Activated T-cell treated with anti-CD3 and anti-CD28 coated beads for 4 hours (primary cell): Measurements from ENCODE around the gene TRIM36.

Source experiments
- DNase-seq: peaks from one replicate; pipeline ENCODE4 v3.0.0-alpha.2; 2020

TRIM36 gene

GRCh38 chr5:115160975-115161475 lies 8.7 kb downstream of the TRIM36 start:
- DNase-seq = no peak

- no peak for DNase-seq
Observed at GRCh38 chr5:115151208-115151805, 18.4 kb downstream of the TRIM36 start.

- no peak for DNase-seq
Observed at GRCh38 chr5:115150512-115150911, 19.2 kb downstream of the TRIM36 start.

- DNase-seq = no peak
Observed at GRCh38 chr5:115147052-115147451, 22.7 kb downstream of the TRIM36 start.

- no peak for DNase-seq
Observed at GRCh38 chr5:115136294-115136693, 33.4 kb downstream of the TRIM36 start.

GRCh38 chr5:115132465-115132864 lies 37.2 kb downstream of the TRIM36 start:
- no peak for DNase-seq

- no peak for DNase-seq
Observed at GRCh38 chr5:115126303-115126702, 43.4 kb downstream of the TRIM36 start.

- no peak for DNase-seq
Observed at GRCh38 chr5:115124741-115125140, 45.0 kb downstream of the TRIM36 start.

- DNase-seq = no peak
Observed at GRCh38 chr5:115116001-115116400, 53.7 kb downstream of the TRIM36 start.

GRCh38 chr5:115109840-115110239 lies 59.9 kb downstream of the TRIM36 start:
- no peak for DNase-seq

GRCh38 chr5:115109356-115109755 lies 60.4 kb downstream of the TRIM36 start:
- DNase-seq = no peak

GRCh38 chr5:115100319-115100955 lies 69.3 kb downstream of the TRIM36 start:
- no peak for DNase-seq

GRCh38 chr5:115098041-115098702 lies 71.5 kb downstream of the TRIM36 start:
- no peak for DNase-seq

GRCh38 chr5:115097236-115097635 lies 72.5 kb downstream of the TRIM36 start:
- DNase-seq = no peak

- DNase-seq = no peak
Observed at GRCh38 chr5:115096034-115096769, 73.5 kb downstream of the TRIM36 start.

GRCh38 chr5:115087951-115088350 lies 81.8 kb downstream of the TRIM36 start:
- DNase-seq = no peak

- no peak for DNase-seq
Observed at GRCh38 chr5:115086473-115086872, 83.2 kb downstream of the TRIM36 start.

- no peak for DNase-seq
Observed at GRCh38 chr5:115084246-115084793, 85.4 kb downstream of the TRIM36 start.

- DNase-seq = no peak
Observed at GRCh38 chr5:115079924-115080623, 89.6 kb downstream of the TRIM36 start.
